ENCODE measurements around the gene SLX4IP. TPM values are rescaled to one million over a fixed set of nuclear protein-coding genes. Genes with fewer than 3 reads are reported as not detected.

Gene SLX4IP
- total and polyA plus RNA-seq, 4 donors: 1.2 to 9.5 (median 4.3) TPM

DNA sequence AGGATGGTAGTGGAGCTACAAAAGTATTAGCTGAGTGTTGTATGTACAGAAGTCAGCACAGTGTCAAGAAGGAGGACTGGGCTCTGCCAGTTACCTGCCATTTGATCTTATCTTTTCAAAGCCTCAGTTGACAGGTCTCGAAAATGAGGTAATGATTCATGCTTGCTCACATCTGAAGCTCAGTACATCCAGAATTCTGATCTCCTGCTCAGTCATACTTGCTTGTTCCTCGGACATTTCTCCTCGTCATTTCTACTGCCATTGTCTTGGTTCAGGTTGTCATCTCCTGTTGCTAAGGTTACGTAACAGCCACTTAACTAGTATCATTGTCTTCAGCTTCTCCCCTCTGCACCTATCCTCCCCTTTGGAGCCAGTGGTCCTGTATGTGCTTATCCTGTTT lies 89.5 kb downstream of the SLX4IP start:
- Histone ChIP-seq H3K9ac (ENCODE audit: insufficient read depth in 1 of 2, low read length in 2 of 2) (no peak overlapping the region), H3K27ac (ENCODE audit: low read depth in 1 of 2, low read length in 1 of 2) (no peak overlapping the region)
- DNase-seq: no peak

GRCh38 chr20:10527781-10528180 lies 92.7 kb downstream of the SLX4IP start:
- Histone ChIP-seq H3K4me3 (no peak overlapping the region), H3K4me1 (ENCODE audit: control insufficient read depth in 5 of 5, insufficient read depth in 5 of 5, low read length in 5 of 5) (peaks cover 0 to 8% (median under 1%) of the 10 kb centered on the region in 5 donors), H3K9me3 (ENCODE audit: control insufficient read depth in 4 of 4, insufficient read depth in 3 of 4, low read length in 3 of 4) (no peaks in the 10 kb centered on the region), H3K9ac (ENCODE audit: insufficient read depth in 1 of 2, low read length in 2 of 2) (no peak overlapping the region), H3K27ac (ENCODE audit: low read depth in 1 of 2, low read length in 1 of 2) (no peak overlapping the region), H3K27me3 (ENCODE audit: control insufficient read depth in 3 of 3, insufficient read depth in 3 of 3, low read length in 2 of 3) (no peaks in the 10 kb centered on the region), H3K36me3 (ENCODE audit: control insufficient read depth in 4 of 4, insufficient read depth in 4 of 4, low read length in 4 of 4) (peaks cover 0 to 3% (median 0%) of the 10 kb centered on the region in 4 donors)
- 95 to 99% methylated on average over 3 of the region's 3 CpGs for WGBS, 2 donors
- DNase-seq: no peak
- TF ChIP-seq CTCF (IDR thresholded peaks at IDR 0.05; ENCODE audit: control extremely low read depth, extremely low read depth): no peak
- ATAC-seq (ENCODE audit: insufficient read depth, low FRiP score): no peak

More for the DNA sequence above, 89.5 kb downstream of the SLX4IP start:
- Histone ChIP-seq H3K27me3 (ENCODE audit: control insufficient read depth in 3 of 3, insufficient read depth in 3 of 3, low read length in 2 of 3) (no peaks in the 10 kb centered on the region), H3K36me3 (ENCODE audit: control insufficient read depth in 4 of 4, insufficient read depth in 4 of 4, low read length in 4 of 4) (peaks cover 0 to 3% (median 0%) of the 10 kb centered on the region in 4 donors), H3K9me3 (ENCODE audit: control insufficient read depth in 4 of 4, insufficient read depth in 3 of 4, low read length in 3 of 4) (no peaks in the 10 kb centered on the region), H3K4me1 (ENCODE audit: control insufficient read depth in 5 of 5, insufficient read depth in 5 of 5, low read length in 5 of 5) (peaks cover 5 to 19% (median 5%) of the 10 kb centered on the region in 5 donors), H3K4me3 (no peak overlapping the region)
- no peak for TF ChIP-seq CTCF (IDR thresholded peaks at IDR 0.05; ENCODE audit: control extremely low read depth, extremely low read depth)
- WGBS, 2 donors: 87 to 94% methylated on average over 4 of the region's 4 CpGs
- no peak for ATAC-seq (ENCODE audit: insufficient read depth, low FRiP score)

DNA sequence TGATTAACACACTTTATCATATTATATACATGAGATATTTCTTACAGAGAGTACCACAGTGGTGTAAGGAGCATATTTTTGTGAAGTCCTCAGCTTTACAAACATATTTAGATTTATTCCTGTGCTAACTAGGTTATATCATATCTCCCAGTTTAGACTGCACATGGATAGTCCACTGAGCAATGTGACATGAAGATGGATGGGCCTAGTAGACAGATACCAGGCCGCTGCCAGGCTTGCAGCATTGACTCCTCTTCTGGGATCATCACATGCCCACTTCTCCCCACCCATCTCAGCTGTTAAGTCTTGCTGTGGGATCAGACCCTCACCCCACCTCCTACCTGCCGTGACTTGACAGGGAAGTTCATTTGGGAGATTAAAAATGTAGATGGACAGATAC lies 95.8 kb downstream of the SLX4IP start:
- no peaks in the 10 kb centered on the region for H3K27me3 ChIP-seq (ENCODE audit: control insufficient read depth in 3 of 3, insufficient read depth in 3 of 3, low read length in 2 of 3)
- TF ChIP-seq CTCF (IDR thresholded peaks at IDR 0.05; ENCODE audit: control extremely low read depth, extremely low read depth): no peak
- no peaks in the 10 kb centered on the region for H3K4me1 ChIP-seq (ENCODE audit: control insufficient read depth in 5 of 5, insufficient read depth in 5 of 5, low read length in 5 of 5)
- no peaks in the 10 kb centered on the region for H3K9me3 ChIP-seq (ENCODE audit: control insufficient read depth in 4 of 4, insufficient read depth in 3 of 4, low read length in 3 of 4)
- WGBS, 2 donors: 97 to 98% methylated on average over 2 of the region's 2 CpGs
- ATAC-seq (ENCODE audit: insufficient read depth, low FRiP score) (no peak), DNase-seq (no peak)
- H3K9ac ChIP-seq (ENCODE audit: insufficient read depth in 1 of 2, low read length in 2 of 2): no peak overlapping the region
- no peak overlapping the region for H3K27ac ChIP-seq (ENCODE audit: low read depth in 1 of 2, low read length in 1 of 2)
- no peaks in the 10 kb centered on the region for H3K36me3 ChIP-seq (ENCODE audit: control insufficient read depth in 4 of 4, insufficient read depth in 4 of 4, low read length in 4 of 4)
- H3K4me3 ChIP-seq: no peak overlapping the region

- no peaks in the 10 kb centered on the region for H3K9me3 ChIP-seq (ENCODE audit: control insufficient read depth in 4 of 4, insufficient read depth in 3 of 4, low read length in 3 of 4)
- ATAC-seq (ENCODE audit: insufficient read depth, low FRiP score): no peak
- H3K36me3 ChIP-seq (ENCODE audit: control insufficient read depth in 4 of 4, insufficient read depth in 4 of 4, low read length in 4 of 4): no peaks in the 10 kb centered on the region
- TF ChIP-seq CTCF (IDR thresholded peaks at IDR 0.05; ENCODE audit: control extremely low read depth, extremely low read depth): no peak
- no peak overlapping the region for H3K27ac ChIP-seq (ENCODE audit: low read depth in 1 of 2, low read length in 1 of 2)
- H3K4me1 ChIP-seq (ENCODE audit: control insufficient read depth in 5 of 5, insufficient read depth in 5 of 5, low read length in 5 of 5): peaks cover 0 to 6% (median 0%) of the 10 kb centered on the region in 5 donors
- no peak for DNase-seq
- no peak overlapping the region for H3K9ac ChIP-seq (ENCODE audit: insufficient read depth in 1 of 2, low read length in 2 of 2)
- no peaks in the 10 kb centered on the region for H3K27me3 ChIP-seq (ENCODE audit: control insufficient read depth in 3 of 3, insufficient read depth in 3 of 3, low read length in 2 of 3)
- WGBS, 2 donors: 81 to 90% methylated on average over 3 of the region's 3 CpGs
- H3K4me3 ChIP-seq: no peak overlapping the region
Measured at GRCh38 chr20:10531848-10532247, 96.7 kb downstream of the SLX4IP start.
